Mucosa of stomach (tissue), 1 donor: ENCODE results near the gene SEMA4D.

Source experiments
- H3K27me3 ChIP-seq: one replicate; pipeline ENCODE4 v1.7.0; 2013; ENCODE audit warnings: mild to moderate bottlenecking, low read length; ENCODE audit not compliant: control insufficient read depth, insufficient read depth
- H3K36me3 ChIP-seq: one replicate; pipeline ENCODE4 v1.7.0; 2013; ENCODE audit warnings: low read length; ENCODE audit not compliant: control insufficient read depth, insufficient read depth
- H3K4me1 ChIP-seq: one replicate; pipeline ENCODE4 v1.7.0; 2013; ENCODE audit warnings: mild to moderate bottlenecking, low read length; ENCODE audit not compliant: control insufficient read depth, insufficient read depth
- H3K4me3 ChIP-seq: one replicate; pipeline ENCODE4 v1.7.0; 2013; ENCODE audit warnings: low read length
- H3K9ac ChIP-seq: one replicate; pipeline ENCODE4 v1.7.0; 2013; ENCODE audit warnings: mild to moderate bottlenecking, low read length, moderate library complexity
- H3K9me3 ChIP-seq: one replicate; pipeline ENCODE4 v1.7.0; 2013; ENCODE audit warnings: mild to moderate bottlenecking, low read length, moderate library complexity; ENCODE audit not compliant: control insufficient read depth
- donor health status: Pancreatic carcinoma.

The SEMA4D gene

DNA sequence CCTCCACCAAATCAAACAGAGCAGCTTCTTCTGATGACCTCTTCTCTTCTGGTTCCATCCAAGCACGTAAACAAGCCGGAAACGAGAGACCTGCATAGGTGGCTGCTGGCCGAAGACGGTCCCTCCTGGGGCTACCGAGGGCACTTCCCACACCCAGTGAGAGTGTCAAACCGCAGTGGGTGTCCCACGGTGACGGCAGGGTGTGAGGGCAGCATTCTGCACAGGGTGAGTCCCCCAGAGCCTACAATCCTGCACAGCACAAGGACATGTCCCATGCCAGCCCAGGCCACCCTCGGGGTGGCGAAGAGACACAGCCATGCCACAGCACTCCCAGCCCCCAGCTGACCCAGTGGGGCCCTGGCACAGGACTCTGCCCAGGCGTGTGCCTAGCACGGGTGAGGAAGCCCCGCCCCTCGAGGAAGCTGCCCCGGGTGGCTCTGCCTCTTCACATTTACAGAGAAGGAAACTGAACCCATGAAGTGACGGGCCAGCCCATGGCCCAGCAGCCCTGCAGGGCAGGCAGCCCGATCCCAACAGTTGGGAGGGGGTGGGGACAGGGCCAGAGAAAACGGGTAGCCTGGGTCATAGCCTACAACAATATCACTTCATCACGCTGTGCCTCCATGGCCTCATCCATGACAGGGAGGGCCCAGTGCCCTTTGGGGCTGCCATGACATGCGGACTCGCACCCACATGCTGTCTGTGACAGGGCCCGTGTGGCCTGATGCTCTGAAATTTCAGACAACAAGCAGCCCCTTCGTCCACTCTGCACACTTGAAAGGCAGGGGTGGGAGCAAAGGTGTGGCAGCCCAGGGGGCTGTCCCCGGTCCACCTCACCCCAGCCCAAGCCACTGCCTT is 43.2 kb downstream of the SEMA4D start:
- Histone ChIP-seq H3K36me3 (no peaks in the 10 kb centered on the region), H3K4me3 (no peak overlapping the region), H3K27me3 (no peaks in the 10 kb centered on the region), H3K9me3 (no peaks in the 10 kb centered on the region), H3K9ac (no peak overlapping the region), H3K4me1 (no peaks in the 10 kb centered on the region)

DNA sequence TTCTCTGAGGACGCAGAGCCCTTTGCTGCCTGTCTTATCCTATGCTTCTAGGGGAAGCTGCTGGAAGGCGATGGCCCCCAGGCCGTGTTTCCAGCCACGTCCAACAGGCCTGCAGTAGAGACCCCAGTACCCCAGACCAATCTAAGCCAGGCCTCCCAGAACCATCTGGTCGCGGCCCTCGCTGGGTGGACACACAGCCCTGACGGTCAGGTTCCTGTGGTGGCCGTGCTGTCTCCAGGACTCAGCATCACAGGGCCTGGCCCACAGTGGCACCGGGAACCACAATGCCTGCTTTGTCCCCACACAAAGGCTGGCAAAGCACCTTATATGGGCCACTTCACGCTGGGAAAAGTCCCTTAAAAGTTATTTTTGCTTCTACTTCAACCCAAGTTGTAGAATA is 44.5 kb downstream of the SEMA4D start:
- Histone ChIP-seq H3K4me1 (no peaks in the 10 kb centered on the region), H3K9me3 (no peaks in the 10 kb centered on the region), H3K36me3 (no peaks in the 10 kb centered on the region), H3K9ac (no peak overlapping the region), H3K27me3 (no peaks in the 10 kb centered on the region), H3K4me3 (no peak overlapping the region)

DNA sequence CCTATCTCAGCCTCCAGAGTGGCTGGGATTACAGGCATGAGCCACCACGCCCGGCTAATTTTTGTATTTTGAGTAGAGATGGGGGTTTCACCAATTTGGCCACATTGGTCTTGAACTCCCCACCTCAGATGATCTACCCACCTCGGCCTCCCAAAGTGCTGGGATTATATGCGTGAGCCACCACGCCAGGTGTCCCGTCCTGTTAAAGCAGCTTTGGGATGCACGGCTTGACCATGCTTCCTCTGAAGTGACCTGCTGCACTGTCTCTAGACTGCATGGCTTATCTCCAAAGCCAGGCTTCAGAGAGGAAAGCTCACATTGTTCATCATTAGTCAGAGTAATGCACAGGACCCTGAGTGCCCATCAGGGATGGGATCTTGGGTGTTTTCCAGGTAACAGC is 45.4 kb downstream of the SEMA4D start:
- no peaks in the 10 kb centered on the region for H3K36me3 ChIP-seq
- no peak overlapping the region for H3K4me3 ChIP-seq
- H3K9me3 ChIP-seq = no peaks in the 10 kb centered on the region
- no peak overlapping the region for H3K9ac ChIP-seq
- H3K27me3 ChIP-seq = no peaks in the 10 kb centered on the region
- no peaks in the 10 kb centered on the region for H3K4me1 ChIP-seq

DNA sequence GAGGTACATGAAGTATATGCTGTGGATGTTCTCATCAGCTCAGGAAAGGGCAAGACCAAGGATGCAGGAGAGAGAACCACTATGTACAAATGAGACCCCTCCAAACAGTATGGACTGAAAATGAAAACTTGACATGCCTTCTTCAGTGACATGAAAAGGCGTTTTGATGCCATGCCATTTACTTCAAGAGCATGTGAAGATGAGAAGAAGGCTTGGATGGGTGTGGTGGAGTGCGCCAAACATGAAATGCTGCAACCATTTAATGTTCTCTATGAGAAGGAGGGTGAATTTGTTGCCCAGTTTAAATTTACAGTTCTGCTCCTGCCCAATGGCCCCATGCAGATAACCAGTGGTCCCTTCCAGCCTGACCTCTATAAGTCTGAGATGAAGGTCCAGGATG is 47.7 kb downstream of the SEMA4D start:
- Histone ChIP-seq H3K9ac (no peak overlapping the region), H3K4me1 (peaks cover 19% of the 10 kb centered on the region), H3K4me3 (no peak overlapping the region), H3K27me3 (no peaks in the 10 kb centered on the region), H3K36me3 (no peaks in the 10 kb centered on the region), H3K9me3 (no peaks in the 10 kb centered on the region)

DNA sequence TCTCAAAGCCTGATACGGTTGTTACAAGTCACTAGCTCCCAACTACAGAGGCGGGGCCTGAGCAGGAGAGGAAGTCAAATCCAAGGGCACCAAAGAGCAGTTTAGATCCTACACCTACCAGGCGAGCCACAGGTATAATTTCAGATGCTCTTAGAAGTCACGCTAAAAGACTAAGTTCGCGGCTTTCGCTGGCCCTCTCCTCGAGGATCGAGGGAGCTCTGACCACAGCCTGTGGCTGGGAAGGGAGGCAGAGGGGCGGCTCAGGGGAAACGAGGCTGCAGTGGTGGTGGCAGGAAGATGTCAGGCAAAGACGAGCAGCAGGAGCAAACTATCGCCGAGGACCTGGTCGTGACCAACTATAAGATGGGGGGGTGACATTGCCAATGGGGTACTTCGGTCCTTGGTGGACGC is 48.6 kb downstream of the SEMA4D start:
- Histone ChIP-seq H3K36me3 (no peaks in the 10 kb centered on the region), H3K9ac (no peak overlapping the region), H3K4me1 (peaks cover 24% of the 10 kb centered on the region), H3K9me3 (no peaks in the 10 kb centered on the region), H3K4me3 (no peak overlapping the region), H3K27me3 (no peaks in the 10 kb centered on the region)

DNA sequence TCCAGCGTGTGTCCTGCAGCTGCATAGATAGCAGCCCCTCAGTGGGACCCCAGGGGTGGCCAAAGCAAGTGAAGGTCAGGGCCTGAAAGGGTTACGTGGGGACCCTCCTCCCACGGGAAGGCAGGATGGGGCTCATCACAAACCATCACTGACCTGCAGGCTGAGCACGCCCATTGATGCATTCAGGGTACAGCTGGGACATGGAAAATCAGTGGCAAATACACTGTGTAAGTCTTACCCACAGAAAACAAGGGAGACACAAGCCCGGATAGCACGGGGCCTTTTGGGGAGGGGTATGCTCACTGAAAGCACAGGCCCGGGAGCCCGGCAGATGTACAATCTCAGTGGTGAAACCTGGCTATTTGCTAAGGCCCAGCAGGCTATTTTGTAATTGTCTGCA is 49.1 kb downstream of the SEMA4D start:
- Histone ChIP-seq H3K36me3 (no peaks in the 10 kb centered on the region), H3K9ac (no peak overlapping the region), H3K4me3 (no peak overlapping the region), H3K27me3 (no peaks in the 10 kb centered on the region), H3K9me3 (no peaks in the 10 kb centered on the region), H3K4me1 (peaks cover 29% of the 10 kb centered on the region)

DNA sequence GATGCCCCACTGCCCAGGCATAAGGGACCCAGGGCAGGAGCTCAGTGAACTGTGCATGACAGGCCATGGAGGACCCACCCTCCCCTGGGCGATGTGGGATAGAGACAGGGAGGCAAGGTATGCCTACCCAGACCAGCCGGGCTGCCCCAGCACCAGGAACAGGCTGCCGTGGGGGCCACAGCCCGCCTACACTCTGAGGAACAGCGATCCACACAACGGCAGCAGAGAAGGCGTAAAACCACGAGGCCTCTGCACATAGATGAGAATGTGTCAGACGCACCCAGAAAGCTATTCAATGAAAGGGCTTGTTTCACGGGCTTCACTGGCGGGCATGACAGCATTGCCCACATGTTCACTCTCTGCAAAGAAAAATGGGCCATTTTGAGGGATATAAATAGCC is 49.5 kb downstream of the SEMA4D start:
- Histone ChIP-seq H3K9ac (no peak overlapping the region), H3K4me3 (no peak overlapping the region), H3K27me3 (no peaks in the 10 kb centered on the region), H3K4me1 (peaks cover 33% of the 10 kb centered on the region), H3K9me3 (no peaks in the 10 kb centered on the region), H3K36me3 (no peaks in the 10 kb centered on the region)

DNA sequence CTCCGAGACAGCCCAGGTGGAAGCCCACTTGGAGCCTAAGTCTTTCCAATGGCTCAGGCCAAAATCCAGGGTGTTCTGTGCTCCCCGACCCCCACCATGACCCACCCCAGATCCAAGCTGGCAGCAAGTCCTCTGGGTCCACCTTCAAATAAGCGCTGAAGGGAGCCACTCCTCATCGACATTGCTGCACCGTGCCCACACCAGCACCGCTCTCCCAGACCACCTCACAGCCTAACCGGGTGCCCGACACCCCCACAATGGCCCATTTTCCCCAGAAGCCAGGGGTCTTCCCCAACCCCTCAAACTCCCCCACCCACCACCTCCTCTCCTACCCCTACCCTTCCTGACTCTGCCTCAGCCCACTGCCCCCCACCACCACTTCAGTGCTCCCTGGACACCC is 50.5 kb downstream of the SEMA4D start:
- H3K4me1 ChIP-seq = peaks cover 43% of the 10 kb centered on the region
- H3K27me3 ChIP-seq = no peaks in the 10 kb centered on the region
- no peak overlapping the region for H3K4me3 ChIP-seq
- no peak overlapping the region for H3K9ac ChIP-seq
- no peaks in the 10 kb centered on the region for H3K9me3 ChIP-seq
- H3K36me3 ChIP-seq = no peaks in the 10 kb centered on the region

DNA sequence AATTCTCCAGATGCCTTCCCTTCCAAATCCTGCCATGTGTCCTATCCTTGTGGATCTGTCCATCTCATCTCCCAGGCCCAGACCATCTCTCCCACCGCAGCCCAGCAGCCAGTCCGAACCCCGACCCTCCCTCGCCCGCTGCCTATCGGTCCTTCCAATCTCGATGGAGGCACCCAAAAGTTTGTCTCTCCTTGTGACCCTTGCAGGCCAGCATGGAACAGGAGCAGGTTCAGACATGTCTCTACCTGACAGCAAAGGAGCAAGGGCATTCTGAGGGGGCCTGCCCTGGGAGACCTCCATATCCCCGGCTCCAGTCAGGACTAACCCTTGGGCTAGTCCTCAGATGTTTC is 51.0 kb downstream of the SEMA4D start:
- peaks cover 48% of the 10 kb centered on the region for H3K4me1 ChIP-seq
- no peak overlapping the region for H3K4me3 ChIP-seq
- H3K36me3 ChIP-seq = no peaks in the 10 kb centered on the region
- no peaks in the 10 kb centered on the region for H3K9me3 ChIP-seq
- H3K27me3 ChIP-seq = no peaks in the 10 kb centered on the region
- H3K9ac ChIP-seq = no peak overlapping the region

DNA sequence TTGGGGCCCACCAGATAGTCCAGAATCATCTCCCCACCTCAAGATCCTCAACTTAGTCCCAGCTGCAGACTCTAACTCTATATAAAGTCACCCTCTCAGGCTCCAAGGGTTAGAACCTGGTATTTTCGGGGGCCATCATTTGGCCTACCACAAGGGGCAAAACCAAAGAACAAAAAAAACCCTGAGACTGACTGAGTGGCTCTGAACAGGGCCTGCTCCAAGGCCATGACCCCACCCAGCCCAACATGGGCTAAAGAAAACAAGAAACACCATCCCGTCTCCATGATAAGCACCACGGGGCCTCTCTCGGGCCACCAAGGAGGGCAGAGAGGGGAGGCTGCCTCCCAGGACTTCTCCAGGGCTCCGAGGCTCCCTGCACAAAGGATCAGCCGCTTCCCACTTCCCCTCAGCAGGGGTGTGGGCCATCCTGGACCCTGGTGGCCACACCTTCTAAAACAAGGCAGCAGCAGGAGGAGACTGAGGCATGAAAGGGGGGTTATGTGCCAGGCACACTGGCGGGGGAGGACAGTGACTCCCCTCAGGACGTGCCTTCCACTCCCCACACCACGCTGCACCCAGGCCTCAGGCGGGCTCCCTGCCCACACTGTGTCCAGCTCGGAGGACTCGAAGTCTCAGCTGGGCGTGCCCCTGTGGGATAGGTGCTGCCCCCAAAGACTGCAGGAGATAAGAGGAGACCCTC is 51.5 kb downstream of the SEMA4D start:
- Histone ChIP-seq H3K36me3 (no peaks in the 10 kb centered on the region), H3K4me1 (peaks cover 53% of the 10 kb centered on the region), H3K27me3 (no peaks in the 10 kb centered on the region), H3K4me3 (no peak overlapping the region), H3K9ac (no peak overlapping the region), H3K9me3 (no peaks in the 10 kb centered on the region)

DNA sequence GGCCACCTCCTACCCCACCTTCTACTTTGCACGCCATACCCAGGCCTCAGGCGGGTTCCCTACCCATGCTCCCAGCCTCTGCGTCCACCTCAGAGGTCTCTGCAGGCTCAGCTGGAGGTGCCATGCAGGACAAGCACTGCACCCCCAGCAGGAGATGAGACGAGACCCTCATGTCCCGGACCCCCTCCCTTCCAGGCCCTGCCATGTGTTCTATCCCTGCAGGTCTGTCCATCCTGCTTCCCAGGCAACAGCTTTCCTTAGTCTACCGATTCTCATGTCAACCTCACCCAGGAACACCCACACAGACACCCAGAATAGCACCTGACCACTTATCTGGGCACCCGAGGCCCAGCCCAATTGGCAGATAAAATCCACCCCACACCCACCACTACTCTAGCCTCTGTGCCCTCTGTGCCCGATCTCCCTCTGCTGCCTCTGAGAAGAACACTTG is 52.1 kb downstream of the SEMA4D start:
- Histone ChIP-seq H3K27me3 (no peaks in the 10 kb centered on the region), H3K9me3 (no peaks in the 10 kb centered on the region), H3K36me3 (no peaks in the 10 kb centered on the region), H3K4me1 (peaks cover 59% of the 10 kb centered on the region), H3K4me3 (no peak overlapping the region), H3K9ac (no peak overlapping the region)

DNA sequence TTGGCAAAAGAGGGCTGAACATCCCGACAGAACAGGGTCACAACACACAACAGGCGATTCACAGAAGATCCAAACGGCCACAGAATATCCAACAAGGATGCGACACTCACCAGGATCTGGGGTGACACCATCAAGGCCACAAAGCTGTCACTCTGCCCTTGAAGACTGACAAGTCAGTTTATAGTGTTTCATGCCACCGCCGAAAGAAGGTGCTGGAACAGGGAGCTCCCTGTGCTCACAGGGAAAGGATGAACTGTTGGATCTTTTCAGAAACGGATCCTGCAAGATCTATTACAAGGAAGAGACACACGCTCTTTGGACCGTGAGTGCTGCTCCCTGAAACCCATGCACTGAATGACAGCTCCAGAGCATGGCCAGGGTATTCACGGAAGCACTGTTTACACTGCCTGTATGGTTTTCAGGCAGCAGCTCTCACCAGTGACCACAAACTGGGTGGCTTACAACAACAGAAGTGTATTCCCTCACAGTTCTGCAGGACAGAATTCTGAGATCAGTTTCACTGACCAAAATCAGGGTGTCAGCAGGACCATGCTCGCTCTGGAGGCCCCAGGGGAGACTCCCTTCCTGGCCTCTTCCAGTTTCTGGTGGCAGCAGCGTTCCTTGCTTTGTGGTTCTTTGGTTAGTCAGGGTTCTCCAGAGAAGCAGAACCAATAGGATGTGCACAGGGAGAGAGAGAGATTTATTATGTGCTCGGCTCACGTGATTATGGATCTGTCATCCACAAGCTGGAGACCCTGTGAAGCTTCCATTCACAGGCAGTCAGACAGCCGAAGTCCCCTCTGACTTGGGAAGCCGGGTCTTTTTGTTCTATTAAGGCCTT is 52.8 kb downstream of the SEMA4D start:
- H3K9ac ChIP-seq = no peak overlapping the region
- peaks cover 65% of the 10 kb centered on the region for H3K4me1 ChIP-seq
- H3K27me3 ChIP-seq = no peaks in the 10 kb centered on the region
- no peaks in the 10 kb centered on the region for H3K9me3 ChIP-seq
- no peaks in the 10 kb centered on the region for H3K36me3 ChIP-seq
- no peak overlapping the region for H3K4me3 ChIP-seq
